Activated naive CD8-positive, alpha-beta T cell treated with anti-CD3 and anti-CD28 coated beads for 36 hours (primary cell): Measurements from ENCODE around the gene IFRD2. TPM values are rescaled to one million over a fixed set of nuclear protein-coding genes. Genes with fewer than 3 reads are reported as not detected.
"Not testable (repeated sequence)": the region's sequence is repeated elsewhere in the genome, so short reads cannot be mapped to it uniquely, and the experiment has no call there.

Experiments used
- DNase-seq: peaks from one replicate; pipeline ENCODE4 v3.0.0; 2021
- H3K27ac Mint-ChIP-seq: one replicate; pipeline ENCODE4 v1.8.0; 2022; ENCODE audit warnings: mild to moderate bottlenecking, moderate library complexity, mixed read lengths
- H3K27me3 Mint-ChIP-seq: one replicate; pipeline ENCODE4 v1.8.0; 2022; ENCODE audit warnings: mild to moderate bottlenecking, mixed read lengths
- H3K36me3 Mint-ChIP-seq: one replicate; pipeline ENCODE4 v1.8.0; 2021; ENCODE audit warnings: mild to moderate bottlenecking, mixed read lengths
- H3K4me1 Mint-ChIP-seq: one replicate; pipeline ENCODE4 v1.8.0; 2021; ENCODE audit warnings: mixed read lengths
- H3K4me3 Mint-ChIP-seq: one replicate; pipeline ENCODE4 v1.8.0; 2022; ENCODE audit warnings: mild to moderate bottlenecking, moderate library complexity, mixed read lengths
- H3K9me3 Mint-ChIP-seq: one replicate; pipeline ENCODE4 v1.8.0; 2022; ENCODE audit warnings: mixed read lengths
- total RNA-seq, 2 experiments: library from RNA; stranded (reverse); gene quantifications; one replicate each; pipeline ENCODE4 v1.2.3, GENCODE V29; 2021

Gene IFRD2
- total RNA-seq, 2 experiments from 2014 or later = 177 to 182 TPM

DNA sequence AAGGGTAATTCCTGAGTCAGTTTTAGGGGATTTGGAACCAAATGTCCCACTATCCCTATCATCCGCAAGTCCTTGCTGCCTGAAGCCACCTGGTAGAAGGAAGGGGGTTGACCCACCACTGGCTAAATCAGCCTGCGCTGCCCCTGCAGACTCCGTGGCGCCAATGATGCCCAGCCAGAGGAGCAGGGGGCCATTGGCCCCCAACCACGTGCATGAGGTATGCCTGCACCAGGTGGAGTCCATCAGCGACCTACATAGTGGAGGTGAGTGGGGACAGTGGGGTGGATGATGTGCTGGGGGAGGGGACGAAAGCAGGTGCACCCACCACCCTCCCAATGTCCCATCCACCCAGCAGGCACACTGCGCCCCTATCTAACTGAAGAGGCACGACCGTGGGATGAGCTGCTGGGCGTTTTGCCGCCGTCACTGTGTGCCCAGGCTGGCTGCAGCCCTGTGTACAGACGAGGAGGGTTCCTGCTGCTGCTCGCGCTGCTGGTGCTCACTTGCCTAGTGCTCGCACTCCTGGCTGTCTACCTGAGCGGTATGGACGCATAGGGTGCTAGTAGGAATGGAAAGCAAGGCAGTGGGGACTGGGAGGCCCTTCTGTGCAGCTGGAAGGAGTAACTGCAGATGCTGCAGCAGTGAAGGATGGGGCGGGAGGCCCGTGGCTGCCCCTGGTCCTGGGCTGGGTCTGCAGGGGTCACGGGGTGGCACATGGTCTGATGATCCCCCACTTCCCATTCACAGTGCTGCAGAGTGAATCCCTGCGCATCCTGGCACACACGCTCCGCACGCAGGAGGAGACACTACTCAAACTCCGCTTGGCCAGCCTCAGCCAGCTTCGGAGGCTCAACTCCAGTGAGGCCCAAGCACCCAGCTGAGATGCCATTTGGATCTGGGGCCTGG is 5.7 kb downstream of the IFRD2 start:
- Mint-ChIP-seq H3K27me3 (no peaks in the 10 kb centered on the region), H3K36me3 (peaks cover 22% of the 10 kb centered on the region), H3K4me3 (no peak overlapping the region), H3K4me1 (peaks cover 2% of the 10 kb centered on the region), H3K9me3 (no peaks in the 10 kb centered on the region), H3K27ac (no peak overlapping the region)
- DNase-seq = no peak

DNA sequence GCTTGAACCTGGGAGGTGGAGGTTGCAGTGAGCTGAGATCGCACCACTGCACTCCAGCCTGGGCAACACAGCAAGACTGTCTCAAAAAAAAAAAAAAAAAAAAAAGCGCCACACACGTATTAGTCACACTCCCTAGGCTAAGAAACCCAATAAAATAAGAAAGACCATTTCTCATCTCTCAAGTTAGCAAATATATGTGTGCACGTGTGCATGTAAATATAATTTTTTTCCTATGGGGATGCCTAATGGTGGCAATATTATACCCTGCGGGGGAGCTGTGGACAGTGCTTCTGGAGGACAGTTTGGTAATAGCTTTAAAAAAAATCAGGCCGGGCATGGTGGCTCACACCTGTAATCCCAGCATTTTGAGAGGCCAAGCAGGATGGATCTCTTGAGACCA is 8.1 kb downstream of the IFRD2 start:
- H3K4me1 Mint-ChIP-seq, H3K27me3 Mint-ChIP-seq, DNase-seq, H3K27ac Mint-ChIP-seq, H3K4me3 Mint-ChIP-seq, H3K9me3 Mint-ChIP-seq: not testable (repeated sequence)
- peaks cover 15% of the 10 kb centered on the region for H3K36me3 Mint-ChIP-seq

DNA sequence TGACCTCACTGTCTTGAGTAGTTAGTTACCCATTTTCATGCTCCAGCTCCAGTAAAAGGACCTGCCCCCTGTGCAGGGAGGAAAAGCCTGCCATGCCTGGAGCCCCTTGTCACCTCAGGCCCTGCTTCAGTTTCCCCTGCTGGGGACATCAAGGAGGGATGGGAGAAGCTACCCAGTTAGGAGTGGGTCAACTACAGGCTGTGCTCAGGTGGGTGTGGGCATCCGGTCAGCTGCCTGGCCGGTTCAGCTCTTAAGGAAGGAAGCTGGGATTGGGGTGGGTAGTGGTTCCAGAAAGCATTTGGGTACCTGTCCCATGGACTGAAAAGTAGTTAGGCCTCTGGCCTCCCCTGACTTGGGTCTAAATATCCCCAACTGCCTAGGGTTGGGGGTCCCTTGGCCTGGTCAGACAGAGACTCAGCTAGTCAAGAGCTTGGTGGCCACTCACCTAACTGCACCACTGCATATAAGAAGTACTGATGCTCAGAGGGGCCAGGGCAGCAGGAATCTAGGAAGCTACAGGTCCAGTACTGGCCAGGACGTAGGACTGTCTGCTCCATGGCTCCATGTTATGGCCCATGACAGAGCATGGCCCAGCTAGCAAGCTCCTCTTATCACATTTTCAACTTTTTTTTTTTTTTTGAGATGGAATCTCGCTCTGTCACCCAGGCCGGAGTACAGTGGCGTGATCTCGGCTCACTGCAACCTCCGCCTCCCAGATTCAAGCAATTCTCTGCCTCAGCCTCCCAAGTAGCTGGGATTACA is 12.8 kb downstream of the IFRD2 start:
- H3K27me3 Mint-ChIP-seq = peaks cover 31% of the 10 kb centered on the region
- H3K36me3 Mint-ChIP-seq = no peaks in the 10 kb centered on the region
- H3K27ac Mint-ChIP-seq = no peak overlapping the region
- H3K4me3 Mint-ChIP-seq = no peak overlapping the region
- peaks cover 10% of the 10 kb centered on the region for H3K4me1 Mint-ChIP-seq
- DNase-seq = no peak
- no peaks in the 10 kb centered on the region for H3K9me3 Mint-ChIP-seq

DNA sequence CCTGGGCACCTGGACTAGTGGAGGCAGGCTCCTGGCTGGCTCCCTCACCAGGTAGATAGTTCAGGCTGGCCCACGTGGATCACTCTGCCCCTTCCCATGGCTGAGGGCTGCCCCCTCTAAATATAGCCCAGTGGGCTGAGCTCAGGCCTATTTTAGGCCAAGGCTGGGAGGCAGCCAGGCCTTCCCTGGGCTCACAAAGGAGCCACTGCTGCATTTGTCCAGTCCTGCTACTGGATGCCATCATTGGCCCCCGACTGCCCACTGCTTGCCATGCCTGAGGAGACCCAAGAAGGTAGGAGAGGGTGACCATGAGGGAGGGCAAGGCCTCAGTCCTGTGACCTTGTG is 13.4 kb downstream of the IFRD2 start, which contains the start of gene LSMEM2:
Gene LSMEM2, plus strand, starts transcription at position 208 of the 345 bp plus-strand sequence. Its CDS starts 27 bp downstream, at position 235.
- H3K27me3 Mint-ChIP-seq = peaks cover 37% of the 10 kb centered on the region
- no peak for DNase-seq
- H3K9me3 Mint-ChIP-seq = no peaks in the 10 kb centered on the region
- no peak within 1 kb of the TSS for H3K27ac Mint-ChIP-seq
- peaks cover 14% of the 10 kb centered on the region for H3K4me1 Mint-ChIP-seq
- H3K4me3 Mint-ChIP-seq = no peak within 1 kb of the TSS
- H3K36me3 Mint-ChIP-seq = no peaks in the 10 kb centered on the region

DNA sequence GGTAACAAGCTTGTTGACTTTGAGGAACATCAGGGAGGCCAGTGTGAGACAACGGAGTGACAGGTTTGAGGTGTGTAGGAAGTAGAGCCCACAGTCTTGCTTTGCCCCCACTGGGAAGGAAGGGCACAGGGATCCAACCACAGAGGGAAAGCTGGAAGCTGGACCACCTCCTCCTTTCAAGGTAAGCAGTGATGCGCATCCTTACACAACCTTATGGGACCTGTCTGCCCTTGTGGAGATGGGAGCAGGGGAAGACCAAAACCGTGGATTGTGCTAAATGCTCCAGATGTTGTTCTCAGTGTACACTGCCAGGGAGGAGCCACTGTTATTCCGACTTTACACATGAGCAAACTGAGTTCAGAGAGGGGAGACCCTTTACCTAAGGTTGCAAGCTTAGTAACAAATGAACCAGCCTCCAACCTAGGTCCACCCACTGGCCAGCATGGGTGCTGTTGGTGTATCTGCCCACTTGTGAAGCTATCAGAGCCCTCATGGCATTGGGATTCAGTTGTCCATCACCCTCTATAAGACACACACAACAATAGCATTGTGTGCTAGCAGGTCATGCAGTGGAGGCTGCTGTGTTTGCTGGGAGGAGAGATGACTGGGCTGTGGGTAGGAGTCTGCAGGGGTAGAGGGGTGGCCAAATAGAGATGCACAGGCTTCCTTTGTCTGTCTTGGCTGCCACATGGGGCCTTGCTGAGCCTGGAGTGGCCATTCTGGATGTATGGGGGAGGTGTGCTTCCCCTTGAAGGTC is 13.9 kb downstream of the IFRD2 start:
- no peaks in the 10 kb centered on the region for H3K9me3 Mint-ChIP-seq
- H3K27ac Mint-ChIP-seq = no peak overlapping the region
- no peak for DNase-seq
- no peak overlapping the region for H3K4me3 Mint-ChIP-seq
- peaks cover 40% of the 10 kb centered on the region for H3K27me3 Mint-ChIP-seq
- no peaks in the 10 kb centered on the region for H3K36me3 Mint-ChIP-seq
- peaks cover 14% of the 10 kb centered on the region for H3K4me1 Mint-ChIP-seq

DNA sequence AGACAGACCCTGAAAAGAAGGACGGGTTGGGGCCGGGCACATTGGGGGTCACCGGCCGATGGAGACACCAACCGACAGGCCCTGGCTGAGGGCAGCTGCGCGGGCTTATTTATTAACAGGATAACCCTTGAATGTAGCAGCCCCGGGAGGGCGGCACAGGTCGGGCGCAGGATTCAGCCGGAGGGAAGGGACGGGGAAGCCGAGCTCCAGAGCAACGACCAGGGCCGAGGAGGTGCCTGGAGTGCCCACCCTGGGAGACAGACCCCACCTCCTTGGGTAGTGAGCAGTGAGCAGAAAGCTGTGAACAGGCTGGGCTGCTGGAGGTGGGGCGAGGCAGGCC is 15.5 kb downstream of the IFRD2 start:
- Mint-ChIP-seq H3K4me3 (no peak overlapping the region), H3K9me3 (no peaks in the 10 kb centered on the region), H3K36me3 (no peaks in the 10 kb centered on the region), H3K27me3 (peaks cover 46% of the 10 kb centered on the region), H3K4me1 (peaks cover 20% of the 10 kb centered on the region), H3K27ac (no peak overlapping the region)
- DNase-seq = no peak

DNA sequence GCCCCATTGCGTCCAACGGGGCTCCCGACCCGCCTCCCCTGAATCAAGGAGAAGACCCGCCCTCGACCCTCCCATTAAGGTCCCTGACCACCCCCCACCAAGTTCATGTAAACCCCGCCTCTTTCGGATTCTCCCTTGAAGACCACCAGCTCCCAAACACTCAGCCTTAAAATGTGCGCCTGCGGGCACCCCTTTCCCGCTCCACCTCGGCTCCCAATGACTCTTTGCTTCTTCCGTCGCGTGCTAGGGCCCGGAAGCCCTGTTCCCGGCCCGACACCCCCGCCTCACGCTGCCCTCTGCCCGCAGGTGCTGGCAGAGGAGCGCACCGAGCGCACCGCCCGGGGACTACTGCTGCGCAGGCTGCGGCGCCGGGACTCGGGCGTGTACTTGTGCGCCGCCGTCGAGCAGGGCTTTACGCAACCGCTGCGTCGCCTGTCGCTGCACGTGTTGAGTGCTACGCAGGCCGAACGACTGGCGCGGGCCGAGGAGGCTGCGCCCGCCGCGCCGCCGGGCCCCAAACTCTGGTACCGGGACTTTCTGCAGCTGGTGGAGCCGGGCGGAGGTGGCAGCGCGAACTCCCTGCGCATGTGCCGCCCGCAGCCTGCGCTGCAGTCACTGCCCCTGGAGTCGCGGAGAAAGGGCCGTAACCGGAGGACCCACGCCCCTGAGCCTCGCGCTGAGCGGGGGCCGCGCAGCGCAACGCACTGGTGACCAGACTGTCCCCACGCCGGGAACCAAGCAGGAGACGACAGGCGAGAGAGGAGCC is 16.1 kb downstream of the IFRD2 start:
- Mint-ChIP-seq H3K4me3 (peak overlapping the region; percentile 45), H3K27ac (no peak overlapping the region), H3K4me1 (peaks cover 23% of the 10 kb centered on the region), H3K36me3 (no peaks in the 10 kb centered on the region), H3K9me3 (no peaks in the 10 kb centered on the region), H3K27me3 (peaks cover 51% of the 10 kb centered on the region)
- DNase-seq = peak; percentile 58

DNA sequence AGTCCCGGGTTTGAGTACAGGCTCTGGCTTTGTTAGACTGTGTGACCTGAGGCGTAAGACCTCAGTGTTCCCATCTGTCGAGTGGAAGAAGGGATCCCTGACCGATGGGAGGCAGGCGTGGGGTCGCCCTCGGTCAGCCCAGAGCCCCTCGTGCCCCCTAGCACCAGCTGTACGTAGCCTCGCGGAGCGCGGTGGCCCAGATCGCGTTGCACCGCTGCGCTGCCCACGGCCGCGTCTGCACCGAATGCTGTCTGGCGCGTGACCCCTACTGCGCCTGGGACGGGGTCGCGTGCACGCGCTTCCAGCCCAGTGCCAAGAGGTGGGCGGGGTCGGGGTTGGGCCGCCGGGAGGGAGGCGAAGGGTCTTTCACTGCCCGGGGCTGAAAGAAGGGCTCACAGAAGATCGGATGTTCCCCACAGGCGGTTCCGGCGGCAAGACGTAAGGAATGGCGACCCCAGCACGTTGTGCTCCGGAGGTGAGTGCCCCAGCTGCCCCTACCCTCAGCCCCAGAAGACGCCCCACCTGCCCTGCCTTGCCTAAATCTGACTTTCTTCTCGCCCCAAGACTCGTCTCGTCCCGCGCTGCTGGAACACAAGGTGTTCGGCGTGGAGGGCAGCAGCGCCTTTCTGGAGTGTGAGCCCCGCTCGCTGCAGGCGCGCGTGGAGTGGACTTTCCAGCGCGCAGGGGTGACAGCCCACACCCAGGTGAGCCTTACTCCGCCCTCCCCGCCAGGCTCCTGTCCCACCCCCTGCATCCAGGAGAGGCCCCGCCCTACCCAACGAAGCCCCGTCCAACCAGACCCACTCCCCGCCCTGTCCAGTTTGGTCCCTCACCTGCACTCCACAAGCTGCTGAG is 16.9 kb downstream of the IFRD2 start:
- no peak overlapping the region for H3K27ac Mint-ChIP-seq

DNA sequence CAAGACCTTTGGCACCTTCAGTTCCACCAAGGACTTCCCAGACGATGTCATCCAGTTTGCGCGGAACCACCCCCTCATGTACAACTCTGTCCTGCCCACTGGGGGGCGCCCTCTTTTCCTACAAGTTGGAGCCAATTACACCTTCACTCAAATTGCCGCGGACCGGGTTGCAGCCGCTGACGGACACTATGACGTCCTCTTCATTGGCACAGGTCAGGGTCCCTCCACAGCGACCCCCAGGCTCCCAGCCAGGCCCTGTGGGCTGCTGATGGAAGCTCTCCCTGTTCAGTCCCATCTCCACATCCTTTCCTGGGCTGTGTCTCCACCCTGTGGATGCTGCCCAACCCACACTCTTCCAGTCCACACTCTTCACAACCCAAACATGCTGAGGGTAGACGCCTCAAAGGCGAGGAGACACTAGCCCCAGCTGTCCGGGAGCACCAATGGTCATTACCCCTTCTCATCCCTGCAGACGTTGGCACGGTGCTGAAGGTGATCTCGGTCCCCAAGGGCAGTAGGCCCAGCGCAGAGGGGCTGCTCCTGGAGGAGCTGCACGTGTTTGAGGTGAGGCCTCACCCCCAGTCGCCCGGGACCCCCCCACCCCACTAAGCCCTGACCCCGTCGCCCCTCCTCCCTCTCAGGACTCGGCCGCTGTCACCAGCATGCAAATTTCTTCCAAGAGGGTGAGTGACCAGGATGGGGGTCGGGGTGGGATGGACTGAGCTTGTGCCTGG is 17.7 kb downstream of the IFRD2 start:
- Mint-ChIP-seq H3K27ac (no peak overlapping the region), H3K4me3 (peak overlapping the region; percentile 33), H3K9me3 (no peaks in the 10 kb centered on the region), H3K27me3 (peaks cover 51% of the 10 kb centered on the region), H3K4me1 (peaks cover 23% of the 10 kb centered on the region), H3K36me3 (no peaks in the 10 kb centered on the region)
- peak; percentile 77 for DNase-seq

More for the DNA sequence above, 16.9 kb downstream of the IFRD2 start:
- Mint-ChIP-seq H3K27me3 (peaks cover 51% of the 10 kb centered on the region), H3K4me1 (peaks cover 23% of the 10 kb centered on the region), H3K4me3 (peak overlapping the region; percentile 45), H3K36me3 (no peaks in the 10 kb centered on the region), H3K9me3 (no peaks in the 10 kb centered on the region)
- DNase-seq = no peak

DNA sequence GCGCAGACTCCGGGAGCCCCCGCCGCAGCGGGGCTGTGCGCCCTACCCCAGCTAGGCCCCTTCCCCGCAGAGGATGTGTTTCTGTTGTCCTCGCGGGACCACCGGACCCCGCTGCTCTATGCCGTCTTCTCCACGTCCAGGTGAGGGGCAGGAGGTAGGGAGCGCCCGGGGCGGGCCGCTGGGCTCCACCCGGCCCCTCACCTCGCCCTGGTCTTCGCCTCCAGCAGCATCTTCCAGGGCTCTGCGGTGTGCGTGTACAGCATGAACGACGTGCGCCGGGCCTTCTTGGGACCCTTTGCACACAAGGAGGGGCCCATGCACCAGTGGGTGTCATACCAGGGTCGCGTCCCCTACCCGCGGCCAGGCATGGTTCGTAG is 18.6 kb downstream of the IFRD2 start:
- Mint-ChIP-seq H3K9me3 (no peaks in the 10 kb centered on the region), H3K4me3 (peak overlapping the region; percentile 71), H3K27ac (no peak overlapping the region), H3K27me3 (peaks cover 51% of the 10 kb centered on the region), H3K36me3 (no peaks in the 10 kb centered on the region), H3K4me1 (peaks cover 23% of the 10 kb centered on the region)
- no peak for DNase-seq

DNA sequence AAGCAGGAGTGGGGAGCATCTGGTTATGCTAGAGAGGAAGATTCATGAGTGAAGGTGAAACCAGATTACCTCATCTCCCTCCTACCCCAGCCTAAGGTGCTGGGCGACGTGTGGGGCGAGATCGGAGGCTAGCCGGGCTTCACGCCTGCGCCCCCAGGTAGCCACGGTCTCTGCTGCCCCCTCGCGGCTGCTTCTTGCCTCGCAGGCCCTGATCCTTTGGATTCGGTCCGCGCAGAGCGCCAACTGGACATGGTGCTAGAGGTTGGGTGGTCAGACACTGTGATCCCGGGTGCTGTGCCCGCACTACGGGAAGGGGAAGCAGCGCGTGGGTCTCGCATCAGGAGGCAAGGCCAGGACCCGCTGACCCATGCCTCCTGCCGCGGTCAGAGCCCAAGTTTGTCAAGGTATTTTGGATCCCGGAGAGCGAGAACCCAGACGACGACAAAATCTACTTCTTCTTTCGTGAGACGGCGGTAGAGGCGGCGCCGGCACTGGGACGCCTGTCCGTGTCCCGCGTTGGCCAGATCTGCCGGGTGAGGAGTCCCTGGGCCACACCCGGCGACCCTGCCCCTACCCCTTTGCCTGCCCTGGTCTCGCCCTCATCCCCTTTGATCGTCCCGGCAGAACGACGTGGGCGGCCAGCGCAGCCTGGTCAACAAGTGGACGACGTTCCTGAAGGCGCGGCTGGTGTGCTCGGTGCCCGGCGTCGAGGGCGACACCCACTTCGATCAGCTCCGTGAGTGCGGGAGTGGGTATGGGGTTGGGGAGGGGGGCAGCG is 19.1 kb downstream of the IFRD2 start:
- Mint-ChIP-seq H3K27me3 (peaks cover 54% of the 10 kb centered on the region), H3K4me1 (peaks cover 23% of the 10 kb centered on the region), H3K9me3 (no peaks in the 10 kb centered on the region), H3K4me3 (peak overlapping the region; percentile 71), H3K36me3 (no peaks in the 10 kb centered on the region), H3K27ac (peak overlapping the region; percentile 38)
- DNase-seq = peak; percentile 90

DNA sequence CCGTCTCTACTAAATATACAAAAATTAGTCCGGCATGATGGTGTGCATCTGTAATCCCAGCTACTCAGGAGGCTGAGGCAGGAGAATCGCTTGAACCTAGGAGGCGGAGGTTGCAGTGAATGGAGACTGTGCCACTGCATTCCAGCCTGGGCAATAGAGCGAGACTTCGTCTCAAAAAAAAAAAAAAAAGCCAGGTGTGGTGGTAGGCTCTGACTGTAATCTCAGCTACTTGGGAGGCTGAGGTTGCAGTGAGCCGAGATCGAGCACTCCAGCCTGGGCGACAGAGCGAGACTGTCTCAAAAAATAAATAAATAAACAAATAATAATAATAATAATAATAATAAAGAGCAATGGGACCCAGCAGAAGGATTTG is 19.7 kb downstream of the IFRD2 start:
- DNase-seq, H3K36me3 Mint-ChIP-seq, H3K27ac Mint-ChIP-seq, H3K4me3 Mint-ChIP-seq, H3K9me3 Mint-ChIP-seq: not testable (repeated sequence)
- Mint-ChIP-seq H3K27me3 (peaks cover 54% of the 10 kb centered on the region), H3K4me1 (peaks cover 23% of the 10 kb centered on the region)
